Activated naive CD4-positive, alpha-beta T cell treated with anti-CD3 and anti-CD28 coated beads, Interleukin-2, amount 50 U/mL, for 24 hours (primary cell): ENCODE results near the gene RANBP3L.
"Not testable (repeated sequence)": the region's sequence is repeated elsewhere in the genome, so short reads cannot be mapped to it uniquely, and the experiment has no call there.

Source experiments
- H3K27ac Mint-ChIP-seq: one replicate; pipeline ENCODE4 v1.8.0; 2021; ENCODE audit warnings: mild to moderate bottlenecking, mixed read lengths
- H3K27me3 Mint-ChIP-seq: one replicate; pipeline ENCODE4 v1.8.0; 2021; ENCODE audit warnings: mixed read lengths
- H3K36me3 Mint-ChIP-seq: one replicate; pipeline ENCODE4 v1.8.0; 2021; ENCODE audit warnings: mixed read lengths
- H3K4me1 Mint-ChIP-seq: one replicate; pipeline ENCODE4 v1.8.0; 2021; ENCODE audit warnings: mixed read lengths
- H3K4me3 Mint-ChIP-seq: one replicate; pipeline ENCODE4 v1.8.0; 2021; ENCODE audit warnings: mild to moderate bottlenecking, mixed read lengths
- H3K9me3 Mint-ChIP-seq: one replicate; pipeline ENCODE4 v1.8.0; 2021; ENCODE audit warnings: mixed read lengths

The RANBP3L gene

GRCh38 chr5:36304095-36304805 is 2.5 kb upstream of the RANBP3L start:
- Mint-ChIP-seq H3K36me3 (no peaks in the 10 kb centered on the region), H3K4me3 (no peak overlapping the region), H3K27me3 (no peaks in the 10 kb centered on the region), H3K4me1 (peaks cover 9% of the 10 kb centered on the region), H3K27ac (no peak overlapping the region), H3K9me3 (no peaks in the 10 kb centered on the region)

GRCh38 chr5:36300927-36301540 is 668 bp downstream of the RANBP3L start:
- Mint-ChIP-seq H3K36me3 (no peaks in the 10 kb centered on the region), H3K4me1 (peaks cover 9% of the 10 kb centered on the region), H3K4me3 (no peak overlapping the region)

GRCh38 chr5:36300191-36300926 is 1.3 kb downstream of the RANBP3L start:
- no peaks in the 10 kb centered on the region for H3K9me3 Mint-ChIP-seq
- no peaks in the 10 kb centered on the region for H3K36me3 Mint-ChIP-seq
- peaks cover 5% of the 10 kb centered on the region for H3K27me3 Mint-ChIP-seq
- no peak overlapping the region for H3K4me3 Mint-ChIP-seq
- no peak overlapping the region for H3K27ac Mint-ChIP-seq
- H3K4me1 Mint-ChIP-seq, result peaks cover 9% of the 10 kb centered on the region

More at GRCh38 chr5:36300927-36301540, 668 bp downstream of the RANBP3L start:
- Mint-ChIP-seq H3K9me3 (no peaks in the 10 kb centered on the region), H3K27ac (no peak overlapping the region), H3K27me3 (peaks cover 5% of the 10 kb centered on the region)

- no peaks in the 10 kb centered on the region for H3K9me3 Mint-ChIP-seq
- H3K27me3 Mint-ChIP-seq, result peaks cover 7% of the 10 kb centered on the region
- H3K4me1 Mint-ChIP-seq, result peaks cover 9% of the 10 kb centered on the region
- H3K27ac Mint-ChIP-seq, result no peak overlapping the region
- no peak overlapping the region for H3K4me3 Mint-ChIP-seq
- no peaks in the 10 kb centered on the region for H3K36me3 Mint-ChIP-seq
These were observed 3.1 kb downstream of the RANBP3L start for GRCh38 chr5:36298552-36298951.

DNA sequence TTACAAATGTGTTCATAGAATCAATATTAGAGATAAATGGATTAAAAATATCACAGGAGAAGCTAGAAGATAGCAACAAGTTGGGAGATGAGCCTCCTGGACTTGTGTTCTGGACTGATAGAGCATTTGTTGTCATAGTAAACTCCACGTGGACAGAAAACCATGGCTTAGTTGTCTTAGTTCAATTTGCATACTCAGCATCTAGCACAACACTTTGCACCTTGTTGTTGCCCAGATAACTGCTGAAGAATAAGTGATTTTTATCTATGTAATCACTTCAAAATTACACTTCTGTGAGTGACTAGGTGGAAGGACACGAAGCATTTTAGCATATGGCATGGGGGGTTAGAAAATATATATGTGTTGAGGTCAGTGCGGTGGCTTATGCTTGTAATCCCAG is 4.0 kb downstream of the RANBP3L start:
- no peaks in the 10 kb centered on the region for H3K36me3 Mint-ChIP-seq
- no peak overlapping the region for H3K27ac Mint-ChIP-seq
- H3K4me3 Mint-ChIP-seq, result no peak overlapping the region
- H3K27me3 Mint-ChIP-seq, result peaks cover 7% of the 10 kb centered on the region
- peaks cover 9% of the 10 kb centered on the region for H3K4me1 Mint-ChIP-seq
- H3K9me3 Mint-ChIP-seq, result no peaks in the 10 kb centered on the region

DNA sequence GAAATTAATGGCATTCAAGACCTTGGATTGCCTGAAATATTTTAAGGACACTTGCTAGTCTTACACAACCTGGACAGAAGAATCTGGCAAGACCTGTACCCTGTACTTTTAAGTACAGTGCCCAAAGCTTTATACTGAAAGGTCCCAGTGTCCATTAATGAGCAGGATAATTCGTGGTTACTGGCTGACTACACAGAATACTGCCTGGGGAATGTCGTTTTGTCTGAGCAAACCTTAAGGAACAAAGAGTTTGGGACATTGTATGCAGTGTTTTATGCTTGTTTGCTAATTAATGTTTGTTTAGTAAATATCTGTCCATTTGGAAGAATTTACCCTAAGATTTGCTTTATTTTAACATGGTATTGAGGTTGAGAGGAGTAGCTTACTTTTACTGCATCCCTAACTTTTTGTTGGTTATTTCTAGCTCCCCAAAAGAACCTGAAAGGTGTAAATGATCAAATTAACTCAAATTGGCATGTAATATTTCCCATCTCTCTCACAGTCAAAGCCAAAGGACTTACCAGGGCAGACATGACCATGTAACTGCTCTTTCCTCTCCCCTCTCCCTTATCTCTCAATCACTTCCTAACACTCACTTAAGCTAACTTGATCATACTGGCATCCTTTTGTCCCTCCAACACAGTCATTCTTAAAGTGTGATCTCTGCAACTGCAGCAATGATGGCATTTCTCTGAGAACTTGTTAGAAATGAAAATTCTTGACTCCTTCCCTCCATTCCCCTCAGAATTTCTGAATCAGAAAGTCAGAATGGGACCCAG is 15.7 kb downstream of the RANBP3L start:
- Mint-ChIP-seq H3K4me3 (no peak overlapping the region), H3K36me3 (no peaks in the 10 kb centered on the region), H3K27me3 (peaks cover 2% of the 10 kb centered on the region), H3K27ac (no peak overlapping the region), H3K4me1 (no peaks in the 10 kb centered on the region), H3K9me3 (no peaks in the 10 kb centered on the region)

- H3K4me1 Mint-ChIP-seq, H3K27ac Mint-ChIP-seq, H3K36me3 Mint-ChIP-seq, H3K27me3 Mint-ChIP-seq, H3K9me3 Mint-ChIP-seq, H3K4me3 Mint-ChIP-seq: not testable (repeated sequence)
These were observed 17.9 kb downstream of the RANBP3L start for GRCh38 chr5:36283775-36284174.

DNA sequence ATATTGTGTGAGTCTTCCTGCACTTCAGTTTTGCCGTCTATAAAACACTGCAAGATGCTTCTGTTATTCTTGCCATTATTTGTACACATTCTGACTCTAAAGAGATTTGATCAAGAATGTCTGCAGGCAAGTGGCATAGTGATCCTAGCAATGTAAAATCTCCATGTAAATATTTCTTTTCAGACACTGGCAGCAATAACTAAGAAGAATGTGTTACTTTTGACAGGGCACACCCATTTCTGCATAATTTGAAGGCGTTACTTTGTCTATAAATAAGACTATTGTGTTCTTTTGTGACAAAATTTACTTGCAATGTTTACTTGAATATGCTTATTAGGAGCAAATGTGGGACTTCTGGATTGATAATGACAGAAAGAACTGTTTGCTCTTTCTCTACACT is 20.1 kb downstream of the RANBP3L start:
- H3K9me3 Mint-ChIP-seq, result no peaks in the 10 kb centered on the region
- no peak overlapping the region for H3K27ac Mint-ChIP-seq
- no peaks in the 10 kb centered on the region for H3K36me3 Mint-ChIP-seq
- peaks cover 2% of the 10 kb centered on the region for H3K27me3 Mint-ChIP-seq
- H3K4me3 Mint-ChIP-seq, result no peak overlapping the region
- no peaks in the 10 kb centered on the region for H3K4me1 Mint-ChIP-seq

DNA sequence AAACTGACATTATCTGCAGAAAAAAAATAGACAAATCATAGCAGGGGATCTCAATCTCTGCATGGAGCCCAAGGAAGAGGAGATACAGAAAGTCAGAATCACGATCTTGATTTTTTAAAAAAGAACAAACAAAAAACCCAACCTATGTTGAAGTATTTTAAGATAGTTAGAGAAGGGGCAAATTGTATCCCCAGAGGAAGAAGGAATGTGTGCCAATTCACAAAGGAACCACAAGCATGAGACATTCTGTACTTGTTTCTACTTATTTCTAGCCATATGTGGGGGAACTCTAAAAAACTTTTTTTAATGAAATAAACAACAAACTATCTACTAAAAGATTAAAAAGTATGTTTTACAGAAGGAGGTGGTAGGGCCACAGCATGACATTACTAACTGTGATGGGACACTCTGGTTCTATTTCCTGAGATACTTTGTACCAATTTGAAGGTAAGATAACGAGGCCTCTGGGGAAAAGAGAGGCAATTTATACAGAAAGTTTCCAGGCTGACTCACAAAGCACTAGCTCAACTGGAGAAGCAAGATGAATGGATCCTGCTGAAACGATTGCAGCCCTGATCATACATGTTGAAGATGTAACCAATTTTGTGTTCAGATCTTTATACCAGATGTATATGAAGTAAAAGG is 22.5 kb downstream of the RANBP3L start:
- Mint-ChIP-seq H3K4me1 (no peaks in the 10 kb centered on the region), H3K9me3 (no peaks in the 10 kb centered on the region), H3K27me3 (peaks cover 6% of the 10 kb centered on the region), H3K27ac (no peak overlapping the region), H3K4me3 (no peak overlapping the region), H3K36me3 (no peaks in the 10 kb centered on the region)

DNA sequence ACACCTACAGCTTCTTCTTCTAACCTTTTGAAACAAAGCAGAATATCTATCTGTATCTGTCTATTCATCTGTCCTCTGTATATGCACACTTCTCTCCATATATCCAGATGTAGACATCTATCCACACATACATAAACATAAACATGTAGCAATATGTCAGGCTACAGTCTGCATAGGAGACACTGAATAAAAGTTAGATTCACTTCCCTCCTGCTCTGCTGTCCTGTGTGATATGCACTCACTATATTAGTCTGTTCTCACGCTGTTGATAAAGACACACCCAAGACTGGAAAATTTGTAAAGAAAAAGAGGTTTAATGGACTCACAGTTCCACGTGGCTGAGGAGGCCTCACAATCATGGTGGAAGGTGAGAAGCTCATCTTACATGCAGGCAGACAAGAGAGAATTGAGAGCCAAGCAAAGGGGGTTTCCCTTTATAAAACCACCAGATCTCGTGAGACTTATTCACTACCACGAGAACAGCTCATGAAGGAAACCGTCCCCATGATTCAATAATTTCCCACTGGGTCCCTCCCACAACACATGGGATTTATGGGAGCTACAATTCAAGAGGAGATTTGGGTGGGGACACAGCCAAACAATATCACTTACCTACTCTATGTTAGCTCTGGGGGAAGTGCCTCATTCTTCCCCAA is 24.1 kb downstream of the RANBP3L start:
- Mint-ChIP-seq H3K4me1 (no peaks in the 10 kb centered on the region), H3K27me3 (peaks cover 4% of the 10 kb centered on the region), H3K27ac (no peak overlapping the region), H3K36me3 (no peaks in the 10 kb centered on the region), H3K9me3 (no peaks in the 10 kb centered on the region), H3K4me3 (no peak overlapping the region)

GRCh38 chr5:36276864-36277263 is 24.8 kb downstream of the RANBP3L start:
- Mint-ChIP-seq H3K36me3 (no peaks in the 10 kb centered on the region), H3K9me3 (no peaks in the 10 kb centered on the region), H3K4me1 (no peaks in the 10 kb centered on the region), H3K4me3 (no peak overlapping the region), H3K27me3 (peaks cover 4% of the 10 kb centered on the region), H3K27ac (no peak overlapping the region)

- Mint-ChIP-seq H3K27me3 (peaks cover 6% of the 10 kb centered on the region), H3K9me3 (no peaks in the 10 kb centered on the region)
These were observed 27.7 kb downstream of the RANBP3L start for GRCh38 chr5:36273809-36274526.

GRCh38 chr5:36272136-36272690 is 29.5 kb downstream of the RANBP3L start:
- Mint-ChIP-seq H3K36me3 (no peaks in the 10 kb centered on the region), H3K27me3 (peaks cover 6% of the 10 kb centered on the region), H3K27ac (no peak overlapping the region), H3K9me3 (no peaks in the 10 kb centered on the region), H3K4me1 (no peaks in the 10 kb centered on the region), H3K4me3 (no peak overlapping the region)

More at GRCh38 chr5:36273809-36274526, 27.7 kb downstream of the RANBP3L start:
- H3K27ac Mint-ChIP-seq, result no peak overlapping the region
- no peaks in the 10 kb centered on the region for H3K36me3 Mint-ChIP-seq
- no peak overlapping the region for H3K4me3 Mint-ChIP-seq
- H3K4me1 Mint-ChIP-seq, result no peaks in the 10 kb centered on the region
